Subcutaneous adipose tissue (tissue), 4 donors: ENCODE data around the gene PDP2. TPM values are rescaled to one million over a fixed set of nuclear protein-coding genes. Genes with fewer than 3 reads are reported as not detected.

Source experiments
- CTCF ChIP-seq: fragments of 450-650 bp; IDR thresholded peaks from one replicate; pipeline ENCODE4 v1.5.1; 2016; ENCODE audit warnings: low read depth, mild to moderate bottlenecking, control low read depth, antibody characterized with exemption, moderate library complexity
- total RNA-seq, 4 donors: library from RNA; depleted of rRNA; stranded (reverse); fragments of >200 nt; gene quantifications; one replicate each; pipeline ENCODE4 v1.1.0, GENCODE V29; 2016

The PDP2 gene
- total RNA-seq, 4 donors from 2014 or later: 16.5 to 43.3 (median 31.1) TPM

GRCh38 chr16:66906916-66907836, 26.9 kb downstream of the PDP2 start:
- no peak for TF ChIP-seq CTCF

- no peak for TF ChIP-seq CTCF
These were observed 27.8 kb downstream of the PDP2 start for GRCh38 chr16:66908116-66908515.

GRCh38 chr16:66908762-66909559, 28.6 kb downstream of the PDP2 start:
- TF ChIP-seq CTCF: no peak

- no peak for TF ChIP-seq CTCF
These were observed 30.0 kb downstream of the PDP2 start for GRCh38 chr16:66910175-66910940.

GRCh38 chr16:66911112-66911511, 30.8 kb downstream of the PDP2 start:
- no peak for TF ChIP-seq CTCF

GRCh38 chr16:66911801-66912200, 31.5 kb downstream of the PDP2 start:
- TF ChIP-seq CTCF: no peak

GRCh38 chr16:66913081-66913480, 32.8 kb downstream of the PDP2 start:
- no peak for TF ChIP-seq CTCF
